Germinal center (tissue), 1 donor: ENCODE results near the gene BCL2A1.
"Not testable (repeated sequence)": the region's sequence is repeated elsewhere in the genome, so short reads cannot be mapped to it uniquely, and the experiment has no call there.

Experiments used
- DNase-seq: peaks from one replicate; pipeline ENCODE4 v3.0.0; 2012; ENCODE audit warnings: mixed read lengths, low spot score

BCL2A1 gene

DNA sequence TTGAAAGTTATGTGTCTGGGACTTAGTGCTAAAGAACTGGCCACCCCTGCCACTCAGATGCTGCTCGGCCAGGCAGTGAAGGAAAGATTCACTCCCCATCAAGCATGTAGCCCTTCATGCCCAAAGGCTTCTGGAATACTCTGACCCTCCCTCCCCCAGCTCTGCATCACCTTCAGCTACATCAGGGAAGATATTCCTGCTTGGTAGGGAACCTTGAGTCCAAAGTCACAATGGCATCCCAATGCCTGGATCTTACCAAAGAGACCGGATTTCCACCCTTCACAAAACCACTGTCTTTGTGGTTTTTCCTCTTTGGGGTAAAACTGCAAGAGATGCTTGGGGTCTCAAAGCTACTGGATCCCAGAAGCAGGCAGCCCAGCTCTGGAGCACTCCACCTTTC lies 18.2 kb upstream of the BCL2A1 start:
- no peak for DNase-seq

DNA sequence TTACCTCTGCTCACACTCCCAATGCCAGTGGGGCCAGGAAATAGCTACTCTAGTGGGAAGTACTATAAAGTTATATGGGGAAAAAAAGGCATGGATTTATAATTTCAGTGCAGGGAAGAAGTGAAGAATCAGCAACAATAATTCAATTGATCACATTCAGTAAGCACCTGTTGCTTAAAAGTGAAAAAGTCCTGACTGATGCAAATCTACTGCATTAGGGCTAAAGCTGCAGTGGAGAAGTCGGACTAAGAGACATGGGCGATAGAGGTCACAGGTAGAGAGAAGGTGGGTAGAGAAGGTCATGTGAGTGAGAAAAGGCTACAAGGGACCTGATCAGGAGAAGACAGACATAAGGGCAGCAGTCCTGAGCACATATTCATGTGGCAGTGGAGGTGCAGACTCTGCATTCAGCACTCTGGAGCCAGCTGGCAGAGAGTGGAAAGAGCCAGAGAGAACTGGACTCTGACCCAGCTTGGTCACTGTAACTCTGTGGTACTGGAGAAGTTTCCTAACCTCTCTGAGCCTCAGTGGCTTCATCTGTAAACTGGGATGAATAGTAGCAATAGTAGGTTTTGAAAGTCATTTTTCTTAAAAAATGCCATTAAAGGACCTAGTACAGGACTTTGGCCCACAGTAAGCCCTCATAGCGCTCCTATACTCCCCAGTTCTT lies 17.6 kb upstream of the BCL2A1 start:
- DNase-seq = no peak

- DNase-seq = no peak
Observed at GRCh38 chr15:79987969-79988368, 17.0 kb upstream of the BCL2A1 start.

GRCh38 chr15:79987569-79987955 lies 16.6 kb upstream of the BCL2A1 start:
- DNase-seq = no peak

DNA sequence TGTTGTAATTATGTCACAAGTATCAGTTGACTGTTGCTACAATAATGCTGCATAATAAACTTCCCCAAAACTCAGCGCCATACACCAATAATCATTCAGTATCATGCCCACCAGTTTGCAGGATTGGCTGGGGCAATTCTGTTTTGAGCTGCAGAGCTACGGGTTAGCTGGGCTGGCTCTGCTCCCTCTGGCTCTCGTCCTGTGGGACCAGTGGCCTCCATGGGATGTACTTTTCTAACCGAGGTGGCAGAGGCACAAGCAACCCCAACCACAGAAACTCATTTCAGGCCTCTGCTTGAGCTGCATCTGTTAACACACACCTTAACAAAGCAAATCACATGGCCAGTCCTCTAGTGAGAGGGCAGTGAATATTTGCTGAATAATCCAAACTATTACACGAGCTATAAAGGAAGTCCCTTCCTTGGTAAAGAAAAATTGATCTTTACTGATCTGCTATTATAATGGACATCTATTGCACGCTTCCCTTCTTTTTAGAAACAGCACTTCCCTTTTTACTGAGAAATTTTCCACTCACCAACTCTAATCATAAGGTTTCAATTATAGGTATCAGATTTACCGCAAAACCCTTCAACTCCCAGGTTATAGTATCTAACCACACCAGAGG lies 10.9 kb upstream of the BCL2A1 start:
- DNase-seq = peak; percentile 38

- DNase-seq = peak; percentile 53
Observed at GRCh38 chr15:79978655-79979514, 7.9 kb upstream of the BCL2A1 start.

DNA sequence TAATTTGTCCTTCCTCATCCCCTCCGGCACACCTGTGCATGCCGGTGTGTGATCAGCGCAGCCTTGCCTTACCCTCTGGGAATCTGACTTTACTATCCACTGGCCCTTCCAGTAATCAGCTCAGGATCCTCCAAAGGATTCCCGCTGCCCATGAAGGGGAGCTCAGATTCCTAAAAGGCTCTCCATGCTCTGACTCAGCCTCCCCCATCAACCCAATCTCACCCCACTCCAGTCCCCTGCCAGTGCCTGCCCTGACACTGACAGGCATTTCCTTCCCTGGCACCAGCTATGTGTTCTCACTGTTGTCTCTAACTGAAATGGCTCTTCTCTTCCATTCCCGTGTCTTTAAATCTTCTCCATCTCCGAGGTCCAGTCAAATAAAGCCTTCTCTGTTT lies 7.3 kb upstream of the BCL2A1 start:
- no peak for DNase-seq

- peak; percentile 65 for DNase-seq
Observed at GRCh38 chr15:79977431-79978054, 6.5 kb upstream of the BCL2A1 start.

DNA sequence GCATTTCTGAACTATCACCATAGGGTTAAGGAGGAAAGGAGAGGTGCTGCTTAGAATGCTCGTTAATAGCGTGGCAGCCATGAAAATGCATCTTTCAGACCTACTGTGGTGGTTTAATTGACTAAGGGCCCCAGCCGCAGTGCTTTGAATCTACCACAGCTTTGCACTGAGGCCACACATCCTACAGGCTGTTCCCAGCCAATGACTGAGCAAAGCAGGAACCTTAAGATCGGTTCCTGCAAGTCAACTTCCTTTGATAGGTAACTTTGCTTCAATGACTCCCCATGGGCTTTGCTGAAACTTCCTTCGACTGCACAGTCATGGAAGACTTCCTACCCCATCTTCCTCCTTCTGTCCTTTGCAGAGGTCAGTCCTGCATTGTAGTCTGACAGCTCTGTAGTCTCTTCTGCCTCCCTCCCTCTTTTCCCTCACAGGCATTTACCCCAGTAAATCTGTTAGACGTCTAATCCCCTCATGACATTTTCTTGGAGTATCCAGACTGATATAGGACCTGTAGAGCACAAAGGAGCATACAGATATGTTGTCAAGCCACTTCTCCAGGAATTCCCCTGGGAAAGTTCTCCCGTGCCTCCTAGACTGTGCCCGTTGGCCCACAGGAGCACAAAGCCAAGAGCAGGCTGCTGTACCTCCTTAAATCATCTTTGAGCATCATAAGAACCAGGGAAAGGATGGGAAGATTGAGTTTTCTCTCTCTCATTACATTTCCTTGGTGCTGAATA lies 2.6 kb upstream of the BCL2A1 start:
- DNase-seq = no peak

GRCh38 chr15:79972863-79973262 lies 1.9 kb upstream of the BCL2A1 start:
- no peak for DNase-seq

- DNase-seq = no peak
Observed at GRCh38 chr15:79970181-79970580, 815 bp downstream of the BCL2A1 start.

DNA sequence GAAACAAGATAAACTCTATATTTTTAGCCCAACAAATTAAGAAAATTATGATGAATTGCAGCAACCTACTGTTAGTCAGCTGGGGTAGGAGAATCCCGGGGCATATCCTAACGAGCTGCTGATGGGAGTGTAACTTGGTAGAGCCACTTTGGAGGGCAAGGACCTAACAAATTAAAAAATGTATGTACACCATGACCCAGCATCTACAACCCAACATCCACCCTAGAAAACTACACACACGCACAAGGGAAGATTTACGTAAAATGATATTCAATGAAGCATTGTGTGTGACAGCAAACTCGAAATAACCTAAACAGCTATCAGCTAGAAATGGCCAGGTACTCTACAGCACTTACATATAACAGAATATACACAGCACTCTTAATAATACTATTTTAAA lies 1.9 kb downstream of the BCL2A1 start:
- DNase-seq = no peak

DNA sequence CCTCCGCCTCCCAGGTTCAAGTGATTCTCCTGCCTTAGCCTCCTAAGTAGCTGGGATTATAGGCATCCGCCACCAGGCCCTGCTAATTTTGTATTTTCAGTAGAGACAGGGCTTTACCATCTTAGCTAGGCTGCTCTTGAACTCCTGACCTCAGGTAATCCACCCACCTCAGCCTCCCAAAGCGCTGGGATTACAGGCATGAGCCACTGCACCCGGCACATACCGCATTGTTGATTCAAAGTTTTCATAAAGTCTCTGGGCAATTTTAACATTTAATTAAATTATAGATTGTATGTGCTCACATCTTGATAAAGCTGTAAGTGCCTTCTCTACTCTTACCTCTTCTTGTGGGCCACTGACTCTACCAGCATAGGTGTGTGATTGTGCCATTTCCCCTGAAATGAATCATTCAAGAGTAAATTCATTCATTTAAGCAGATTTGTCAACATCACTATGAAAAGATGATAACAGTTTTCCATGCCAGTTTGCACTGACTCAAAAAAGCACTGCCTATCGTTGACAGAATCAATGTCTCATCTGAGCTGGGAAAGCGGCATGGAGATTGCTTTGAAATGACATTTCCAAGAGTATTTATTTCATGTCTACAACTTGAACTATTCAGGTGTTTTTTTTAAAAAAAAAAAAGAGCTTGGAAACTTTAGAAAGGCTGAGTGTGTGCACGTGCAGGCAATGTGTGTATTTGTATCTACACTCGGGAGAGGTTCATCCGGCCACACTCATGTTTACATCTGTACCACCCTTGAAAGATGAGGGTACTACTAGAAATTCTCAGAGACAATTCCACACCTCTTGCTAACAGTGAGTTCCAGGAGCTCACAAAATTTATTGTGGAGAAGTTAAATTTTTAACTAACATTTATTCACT lies 3.5 kb downstream of the BCL2A1 start:
- no peak for DNase-seq

GRCh38 chr15:79966634-79967297 lies 4.2 kb downstream of the BCL2A1 start:
- no peak for DNase-seq

DNA sequence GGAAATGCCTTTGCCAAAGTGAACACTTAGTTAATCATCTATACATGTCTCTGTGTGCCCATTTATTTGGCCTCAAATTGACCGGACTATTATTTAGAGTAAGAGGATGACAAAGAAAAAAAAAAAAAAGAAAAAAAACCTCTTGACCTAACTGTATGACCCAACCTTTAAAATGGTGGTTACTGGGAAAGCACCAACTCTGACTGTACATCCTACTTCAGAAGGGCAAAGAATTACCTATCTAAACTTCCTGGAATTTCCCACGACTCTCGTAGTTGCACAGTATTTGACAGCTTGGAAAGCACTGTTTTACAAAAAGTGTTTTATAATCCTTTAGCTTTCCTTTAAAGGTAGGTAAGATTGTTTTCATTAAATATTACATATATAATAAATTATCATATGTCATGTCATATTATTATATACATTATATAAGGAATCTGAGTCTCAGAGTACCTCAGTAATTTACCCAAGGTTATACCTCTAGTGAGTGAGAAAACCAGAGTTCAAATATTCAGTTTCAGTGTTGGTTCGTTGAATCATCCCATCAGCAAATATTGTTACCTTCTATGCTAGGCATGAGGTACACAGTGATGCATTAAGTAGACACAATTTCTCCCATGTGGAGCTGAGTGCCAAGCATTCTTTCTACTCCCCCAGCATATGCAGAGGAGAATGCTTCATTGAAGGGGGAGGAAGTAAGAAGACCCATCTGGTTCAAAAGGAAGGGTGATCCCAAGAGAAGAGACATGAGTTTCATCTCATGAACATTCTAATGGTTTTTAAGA lies 5.0 kb downstream of the BCL2A1 start:
- no peak for DNase-seq

- no peak for DNase-seq
Observed at GRCh38 chr15:79964232-79964805, 6.7 kb downstream of the BCL2A1 start.

- not testable (repeated sequence) for DNase-seq
Observed at GRCh38 chr15:79962921-79963320, 8.1 kb downstream of the BCL2A1 start.

DNA sequence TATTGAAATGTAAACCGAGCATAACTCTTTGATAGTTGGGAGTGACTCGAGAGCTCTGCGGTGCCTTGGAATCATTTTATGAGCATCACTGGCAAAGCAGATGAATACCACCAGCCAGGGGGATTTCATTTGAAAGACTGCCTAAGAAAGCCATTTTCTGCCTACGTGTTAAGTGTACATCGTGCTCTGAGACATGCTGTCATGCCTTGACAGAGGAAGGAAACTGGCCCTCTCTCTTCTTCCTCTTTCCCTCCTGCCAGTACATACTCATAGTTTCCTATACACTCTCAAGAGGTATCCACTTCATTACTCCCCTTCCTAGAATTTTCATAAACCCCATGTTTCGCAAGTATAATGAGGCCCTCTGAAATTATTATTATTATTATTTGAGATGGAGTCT lies 8.8 kb downstream of the BCL2A1 start:
- DNase-seq = peak; percentile 24
